SK-N-MC (cell line): ENCODE measurements around the gene BMPR2.

Experiments used
- EZH2 ChIP-seq: fragments of 200-600 bp; sonication (generic); IDR thresholded peaks from one replicate; pipeline ENCODE4 v1.6.1; 2017; ENCODE audit warnings: antibody characterized with exemption
- POLR2AphosphoS5 ChIP-seq: IDR thresholded peaks from 2 replicates; pipeline ENCODE4 v1.6.1; 2012; ENCODE audit warnings: mild to moderate bottlenecking, low read depth, low read length, borderline replicate concordance

- TF ChIP-seq POLR2AphosphoS5 = no peak
- no peak for TF ChIP-seq EZH2
These were observed 229.0 kb downstream of the BMPR2 start for GRCh38 chr2:202605174-202605573.
